Endothelial cell (in vitro differentiated cells): Measurements from ENCODE around the gene ANKS1A. TPM values are rescaled to one million over a fixed set of nuclear protein-coding genes. Genes with fewer than 3 reads are reported as not detected.

Experiments
- DNase-seq: peaks from one replicate; pipeline ENCODE4 v3.0.0; 2021; ENCODE audit warnings: low spot score
- H3K27ac Mint-ChIP-seq: one replicate; pipeline ENCODE4 v1.8.0; 2021; ENCODE audit warnings: mixed read lengths, inconsistent platforms; ENCODE audit not compliant: unreplicated experiment
- H3K27me3 Mint-ChIP-seq: one replicate; pipeline ENCODE4 v1.8.0; 2021; ENCODE audit warnings: mild to moderate bottlenecking, moderate library complexity, mixed read lengths, inconsistent platforms; ENCODE audit not compliant: unreplicated experiment
- H3K36me3 Mint-ChIP-seq: one replicate; pipeline ENCODE4 v1.8.0; 2021; ENCODE audit warnings: mild to moderate bottlenecking, low read depth, mixed read lengths, inconsistent platforms; ENCODE audit not compliant: unreplicated experiment
- H3K4me1 Mint-ChIP-seq: one replicate; pipeline ENCODE4 v1.8.0; 2021; ENCODE audit warnings: mild to moderate bottlenecking, mixed read lengths, inconsistent platforms; ENCODE audit not compliant: unreplicated experiment
- H3K4me3 Mint-ChIP-seq: one replicate; pipeline ENCODE4 v1.8.0; 2021; ENCODE audit warnings: mild to moderate bottlenecking, mixed read lengths, inconsistent platforms; ENCODE audit not compliant: unreplicated experiment
- H3K9me3 Mint-ChIP-seq: one replicate; pipeline ENCODE4 v1.8.0; 2021; ENCODE audit warnings: mixed read lengths, inconsistent platforms; ENCODE audit not compliant: unreplicated experiment
- total RNA-seq: library from RNA; stranded (reverse); fragmentation: NEBNext Ultra II Directional; extraction: Animal tissue kit (Norgen Biotek cat#: 25700); gene quantifications from one replicate; pipeline ENCODE4 v1.2.1, GENCODE V29; 2021; ENCODE audit not compliant: unreplicated experiment
- TF ChIP-seq, protein P1 (sequence below): fragments of 200-600 bp; sonication (generic); IDR thresholded peaks from one replicate; pipeline ENCODE4 v1.5.0; 2021; ENCODE audit warnings: antibody characterized with exemption; ENCODE audit not compliant: unreplicated experiment

Gene ANKS1A
- total RNA-seq, 1 donor from 2014 or later, result 20.1 TPM

DNA sequence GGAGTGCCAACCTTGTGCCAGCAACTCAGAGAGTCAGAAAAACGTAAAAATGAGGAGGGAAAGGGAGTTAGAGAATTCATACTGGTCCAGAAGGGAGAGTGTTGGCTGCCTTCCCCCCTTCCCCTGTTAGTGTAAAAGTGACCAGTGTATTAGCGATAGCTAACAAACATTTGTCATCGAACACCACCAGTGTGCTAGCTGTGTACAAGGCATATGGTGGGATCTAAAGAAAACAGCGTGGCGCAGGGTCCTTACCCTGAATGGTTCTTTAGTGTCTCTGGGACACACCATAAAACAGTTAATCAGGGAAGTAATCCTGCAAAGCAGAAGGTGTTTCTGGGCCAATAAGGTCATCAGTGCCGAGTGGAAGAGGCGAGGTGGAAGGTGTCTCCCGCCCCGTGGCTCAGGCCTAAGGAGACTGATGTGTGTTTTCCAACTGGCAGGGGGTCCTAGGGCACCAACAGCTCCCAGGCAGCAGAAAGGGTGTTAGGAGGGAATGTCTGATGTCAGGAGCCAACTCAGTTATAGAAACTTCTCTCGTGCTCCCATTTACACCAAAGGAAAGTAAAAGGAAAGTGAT lies 160.2 kb downstream of the ANKS1A start:
- H3K27me3 Mint-ChIP-seq, result no peaks in the 10 kb centered on the region
- no peak overlapping the region for H3K4me3 Mint-ChIP-seq
- H3K36me3 Mint-ChIP-seq, result no peaks in the 10 kb centered on the region
- peaks cover 37% of the 10 kb centered on the region for H3K4me1 Mint-ChIP-seq
- no peaks in the 10 kb centered on the region for H3K9me3 Mint-ChIP-seq
- H3K27ac Mint-ChIP-seq, result no peak overlapping the region
- DNase-seq, result no peak
- TF ChIP-seq, protein P1, sequence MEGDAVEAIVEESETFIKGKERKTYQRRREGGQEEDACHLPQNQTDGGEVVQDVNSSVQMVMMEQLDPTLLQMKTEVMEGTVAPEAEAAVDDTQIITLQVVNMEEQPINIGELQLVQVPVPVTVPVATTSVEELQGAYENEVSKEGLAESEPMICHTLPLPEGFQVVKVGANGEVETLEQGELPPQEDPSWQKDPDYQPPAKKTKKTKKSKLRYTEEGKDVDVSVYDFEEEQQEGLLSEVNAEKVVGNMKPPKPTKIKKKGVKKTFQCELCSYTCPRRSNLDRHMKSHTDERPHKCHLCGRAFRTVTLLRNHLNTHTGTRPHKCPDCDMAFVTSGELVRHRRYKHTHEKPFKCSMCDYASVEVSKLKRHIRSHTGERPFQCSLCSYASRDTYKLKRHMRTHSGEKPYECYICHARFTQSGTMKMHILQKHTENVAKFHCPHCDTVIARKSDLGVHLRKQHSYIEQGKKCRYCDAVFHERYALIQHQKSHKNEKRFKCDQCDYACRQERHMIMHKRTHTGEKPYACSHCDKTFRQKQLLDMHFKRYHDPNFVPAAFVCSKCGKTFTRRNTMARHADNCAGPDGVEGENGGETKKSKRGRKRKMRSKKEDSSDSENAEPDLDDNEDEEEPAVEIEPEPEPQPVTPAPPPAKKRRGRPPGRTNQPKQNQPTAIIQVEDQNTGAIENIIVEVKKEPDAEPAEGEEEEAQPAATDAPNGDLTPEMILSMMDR, result no peak

DNA sequence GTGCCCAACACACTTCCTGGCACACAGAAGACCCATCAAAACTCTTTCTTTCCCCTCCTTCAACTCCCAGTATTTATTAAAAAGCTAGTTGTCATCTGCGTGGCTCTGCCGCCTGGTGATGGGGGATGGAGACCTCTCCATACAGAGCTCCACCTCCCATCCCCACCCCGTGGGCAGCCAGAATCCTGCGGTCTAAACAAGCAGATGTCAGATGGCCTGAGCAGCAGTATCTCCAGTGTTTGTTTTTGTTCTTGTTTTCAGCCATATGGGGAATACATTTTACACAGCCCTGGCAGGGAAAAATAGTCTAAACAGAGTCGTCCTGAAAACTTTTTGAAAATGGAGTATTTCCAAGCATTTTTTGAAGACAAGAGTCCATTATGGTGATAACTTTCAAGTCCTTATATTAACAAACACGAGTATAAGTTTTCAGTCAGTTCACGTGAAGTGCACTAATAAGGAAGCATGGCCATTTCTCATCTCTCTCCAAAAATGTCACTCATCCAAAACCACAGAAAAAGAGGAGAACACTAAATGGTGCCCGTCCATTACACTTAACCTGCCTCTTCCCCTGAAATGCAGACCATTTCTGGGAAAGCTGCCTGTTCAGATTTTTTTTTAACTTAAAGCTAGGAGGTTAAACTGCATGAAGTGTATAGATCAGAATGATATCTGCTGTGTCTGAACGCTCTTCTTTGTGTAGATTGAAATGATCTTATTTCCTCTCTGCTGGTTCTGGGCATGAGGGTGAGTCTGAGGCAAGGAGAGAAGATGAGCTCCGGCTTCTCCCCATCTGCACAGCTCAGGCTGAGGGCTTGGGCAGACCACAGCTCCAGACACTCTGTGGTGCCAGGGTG lies 161.1 kb downstream of the ANKS1A start:
- Mint-ChIP-seq H3K27me3 (no peaks in the 10 kb centered on the region), H3K27ac (no peak overlapping the region), H3K4me1 (peaks cover 28% of the 10 kb centered on the region), H3K4me3 (no peak overlapping the region), H3K9me3 (no peaks in the 10 kb centered on the region), H3K36me3 (no peaks in the 10 kb centered on the region)
- DNase-seq, result no peak
- TF ChIP-seq, protein P1, result no peak

DNA sequence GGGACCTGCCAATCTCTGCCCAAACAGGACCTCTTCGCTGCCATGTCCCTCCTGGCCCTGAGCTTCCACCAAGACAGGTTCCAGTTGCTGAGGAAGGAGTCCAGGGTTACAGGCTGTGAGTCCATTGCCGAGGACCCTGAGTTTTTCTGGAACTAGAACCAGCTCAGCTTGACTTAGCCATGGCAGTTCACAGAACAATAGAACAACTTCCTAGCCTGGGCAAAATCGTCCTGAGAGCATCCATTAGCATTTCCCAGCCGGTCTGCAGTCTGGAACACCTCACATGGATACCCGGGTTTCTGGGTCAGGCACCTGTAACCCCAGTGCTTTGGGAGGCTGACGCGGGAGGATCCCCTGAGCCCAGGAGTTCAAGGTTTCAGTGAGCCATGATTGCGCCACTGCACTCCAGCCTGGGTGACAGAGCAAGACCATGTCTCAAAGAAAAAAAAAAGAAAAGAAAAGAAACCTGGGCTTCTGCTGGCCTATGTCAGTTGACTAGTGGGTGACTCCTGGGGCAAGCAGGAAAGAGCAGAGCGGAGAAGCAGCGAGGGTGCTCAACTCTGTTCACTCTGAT lies 161.8 kb downstream of the ANKS1A start:
- H3K27me3 Mint-ChIP-seq, result no peaks in the 10 kb centered on the region
- TF ChIP-seq, protein P1, result no peak
- DNase-seq, result no peak
- H3K4me3 Mint-ChIP-seq, result no peak overlapping the region
- no peak overlapping the region for H3K27ac Mint-ChIP-seq
- no peaks in the 10 kb centered on the region for H3K9me3 Mint-ChIP-seq
- peaks cover 22% of the 10 kb centered on the region for H3K4me1 Mint-ChIP-seq
- no peaks in the 10 kb centered on the region for H3K36me3 Mint-ChIP-seq

DNA sequence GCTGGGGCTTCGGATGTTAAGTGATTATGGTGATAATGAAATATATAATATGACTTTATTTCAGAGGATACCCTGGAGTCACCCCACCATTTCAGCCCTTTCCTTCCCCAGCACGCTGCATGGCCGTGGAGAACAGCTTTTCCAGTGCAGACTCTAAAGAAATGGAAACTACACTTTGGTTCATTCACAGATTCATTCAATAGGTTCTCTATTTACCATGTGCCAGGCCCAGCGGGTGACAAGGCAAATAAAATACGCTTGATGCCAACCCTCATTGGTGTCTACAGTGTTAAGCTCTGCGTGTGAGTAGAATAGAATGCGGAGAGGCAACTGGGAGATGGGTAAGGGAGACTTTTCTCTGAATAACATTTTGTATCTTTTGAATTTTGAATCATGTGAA lies 162.3 kb downstream of the ANKS1A start:
- Mint-ChIP-seq H3K27ac (no peak overlapping the region), H3K4me1 (peaks cover 18% of the 10 kb centered on the region), H3K27me3 (no peaks in the 10 kb centered on the region), H3K9me3 (no peaks in the 10 kb centered on the region), H3K36me3 (no peaks in the 10 kb centered on the region), H3K4me3 (no peak overlapping the region)
- TF ChIP-seq, protein P1, result no peak
- DNase-seq, result no peak

DNA sequence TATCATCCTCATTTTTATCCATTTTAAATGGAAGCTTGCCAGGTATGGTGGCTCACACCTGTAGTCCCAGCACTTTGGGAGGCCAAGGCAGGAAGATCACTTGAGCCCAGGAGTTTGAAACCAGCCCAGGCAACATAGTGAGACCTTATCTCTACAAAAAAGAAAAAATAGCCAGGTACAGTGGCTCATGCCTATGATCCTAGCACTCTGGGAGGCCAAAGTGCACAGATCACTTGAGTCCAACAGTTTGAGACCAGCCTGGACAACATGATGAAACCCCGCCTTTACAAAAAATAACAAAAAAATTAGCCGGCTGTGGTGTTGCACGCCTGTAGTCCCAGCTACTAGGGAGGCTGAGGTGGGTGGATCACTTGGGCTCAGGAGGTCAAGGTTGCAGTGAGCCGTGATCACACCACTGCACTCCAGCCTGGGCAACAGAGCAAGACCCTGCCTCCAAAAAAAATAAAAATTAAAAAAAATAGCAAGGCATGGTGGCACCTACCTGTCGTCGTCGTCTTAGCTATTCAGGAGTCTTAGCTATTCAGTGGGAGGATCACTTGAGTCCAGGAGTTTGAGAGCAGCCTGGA lies 163.0 kb downstream of the ANKS1A start:
- Mint-ChIP-seq H3K36me3 (no peaks in the 10 kb centered on the region), H3K27ac (no peak overlapping the region), H3K4me1 (peaks cover 11% of the 10 kb centered on the region), H3K4me3 (no peak overlapping the region), H3K27me3 (no peaks in the 10 kb centered on the region), H3K9me3 (no peaks in the 10 kb centered on the region)
- no peak for DNase-seq
- TF ChIP-seq, protein P1, result no peak
